Suppressor macrophage treated with lipopolysaccharide for 4 hours (primary cell): ENCODE results near the gene PAK5.
A peak's percentile ranks its signal among the peaks of the same experiment; 100 is the strongest.

ENCODE experiments used
- DNase-seq: peaks from one replicate; pipeline ENCODE4 v3.0.0-alpha.2; 2020

Gene PAK5

DNA sequence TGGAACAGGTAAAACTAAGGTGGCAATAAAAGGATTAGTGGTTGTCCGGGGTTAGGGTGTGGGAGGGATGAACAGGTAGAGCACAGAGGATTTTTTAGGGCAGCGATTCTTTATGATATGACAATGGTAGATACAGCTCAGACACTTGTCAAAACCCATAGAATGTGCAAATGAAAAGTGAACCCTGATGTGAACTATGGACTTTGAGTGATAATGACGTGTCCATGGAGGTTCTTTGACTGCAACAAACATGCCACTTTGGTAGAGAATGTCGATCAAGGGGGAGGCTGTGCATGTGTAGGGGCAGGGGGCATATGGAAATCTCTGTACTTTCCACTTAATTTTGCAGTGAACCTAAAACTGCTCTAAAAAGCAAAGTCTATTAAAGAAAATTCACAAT is 223.8 kb downstream of the PAK5 start:
- no peak for DNase-seq

DNA sequence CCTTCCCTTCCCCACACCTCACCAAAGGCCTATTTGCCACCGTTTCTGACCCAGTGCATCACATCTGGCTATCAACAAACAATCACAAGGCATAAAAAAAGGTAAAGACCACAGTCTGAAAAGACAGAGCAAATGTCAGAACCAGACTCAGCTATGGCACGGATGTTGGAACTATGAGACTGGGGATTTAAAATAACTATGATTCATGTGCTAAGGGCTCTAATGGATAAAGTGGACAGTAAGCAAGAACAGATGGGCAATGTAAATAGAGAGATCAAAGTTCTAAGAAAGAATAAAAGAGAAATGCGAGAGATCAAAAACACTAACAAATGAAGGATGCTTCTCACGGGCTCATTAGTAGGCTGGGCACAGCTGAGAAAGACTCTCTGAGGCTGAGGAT is 225.0 kb downstream of the PAK5 start:
- no peak for DNase-seq

DNA sequence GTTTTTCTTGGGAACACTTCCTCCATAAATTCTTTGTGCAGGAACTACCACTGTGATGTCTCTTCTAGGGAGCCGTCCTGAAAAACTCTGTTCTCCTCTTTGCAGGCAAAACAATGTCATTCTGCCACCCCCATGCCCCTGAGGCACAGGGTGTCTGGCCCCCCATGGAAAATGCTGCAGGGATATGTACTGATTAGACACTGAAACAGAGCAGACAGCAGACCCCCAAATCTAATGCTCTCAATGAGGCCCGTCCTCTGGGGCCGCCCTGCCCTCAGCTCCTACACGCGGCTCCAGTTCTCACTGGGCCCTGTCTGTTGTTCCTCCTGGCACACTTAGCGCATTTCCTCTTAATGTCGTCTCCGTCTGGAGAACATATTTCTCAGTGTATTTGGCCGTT is 227.0 kb downstream of the PAK5 start:
- no peak for DNase-seq

DNA sequence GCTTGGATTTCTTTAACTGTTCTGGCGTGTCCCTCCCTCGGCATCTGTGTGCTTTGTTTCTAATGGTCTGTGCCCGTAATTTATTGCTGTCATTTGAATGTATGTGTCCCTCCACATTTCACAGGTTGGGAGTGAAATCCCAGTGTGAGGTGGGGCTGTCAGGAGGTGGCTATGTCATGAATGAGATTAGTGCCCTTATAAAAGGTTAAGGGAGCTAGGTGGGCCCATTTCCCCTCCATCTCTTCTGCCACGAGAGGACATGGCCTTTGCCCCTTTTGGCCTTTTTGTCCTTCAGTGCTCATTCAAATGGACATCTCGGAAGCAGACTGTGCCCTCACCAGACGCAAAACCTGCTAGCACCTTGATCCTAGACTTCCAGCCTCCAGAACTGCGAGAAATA is 228.2 kb downstream of the PAK5 start:
- no peak for DNase-seq

DNA sequence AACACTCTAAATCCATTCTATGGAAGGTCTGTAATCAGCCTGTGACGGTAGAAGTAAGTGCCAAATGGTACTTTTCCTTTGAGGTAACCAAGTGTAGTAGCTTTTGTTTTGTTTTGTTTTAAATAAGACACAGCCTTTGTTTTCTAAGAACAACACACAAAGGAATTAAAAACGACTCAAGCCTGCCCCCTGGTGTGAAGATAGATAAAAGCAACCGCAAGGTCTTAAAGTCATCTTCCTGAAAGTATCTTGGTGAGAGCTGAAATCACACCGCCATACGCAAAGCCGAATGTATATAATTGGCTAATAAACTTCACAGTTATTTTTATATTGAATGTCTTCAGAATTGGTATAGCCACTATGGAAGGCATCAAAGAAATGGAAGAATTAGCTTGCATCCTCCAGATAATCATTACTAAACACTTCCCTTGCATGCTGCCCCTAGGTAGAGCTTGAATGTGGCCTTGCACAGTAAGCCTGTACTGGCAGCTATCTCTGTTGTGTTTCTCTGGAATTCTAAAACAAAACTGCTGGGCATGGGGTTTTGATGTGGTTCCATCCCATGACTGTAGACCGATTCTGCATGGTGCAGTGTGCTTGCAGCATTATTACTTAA is 228.9 kb downstream of the PAK5 start:
- peak; percentile 89 for DNase-seq

DNA sequence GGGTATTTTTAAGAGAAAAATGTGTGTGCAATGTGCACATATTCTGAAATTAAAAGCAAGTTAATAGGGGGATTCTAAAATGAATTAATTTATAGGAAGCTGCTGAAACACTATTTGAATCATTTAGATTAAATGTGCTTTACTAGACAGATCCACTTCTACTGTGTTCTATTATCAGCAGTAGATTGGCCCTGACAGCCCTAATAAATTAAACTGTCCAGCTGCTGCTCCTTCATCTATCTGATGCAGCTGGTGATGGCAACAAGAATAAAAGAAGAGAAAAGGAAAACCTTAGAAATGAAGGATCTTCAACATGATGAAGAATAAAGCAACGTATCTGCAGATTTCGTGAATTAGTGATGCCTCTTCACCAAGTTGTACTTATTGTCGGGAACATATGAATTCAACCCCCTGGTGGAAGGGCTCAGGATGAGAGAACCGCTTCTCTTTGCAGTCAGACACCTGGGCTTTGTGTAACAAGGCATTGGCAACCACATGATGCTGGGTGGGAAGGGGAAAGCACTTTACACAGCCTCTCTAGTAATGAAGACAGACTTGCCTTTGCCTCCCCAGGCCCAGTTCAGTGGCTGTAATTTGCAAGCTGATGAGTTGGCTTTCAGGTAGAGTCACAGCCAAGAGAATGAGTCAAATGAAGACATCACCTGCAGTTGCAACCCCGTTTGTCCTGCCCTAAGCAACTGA is 230.1 kb downstream of the PAK5 start:
- DNase-seq, result no peak

DNA sequence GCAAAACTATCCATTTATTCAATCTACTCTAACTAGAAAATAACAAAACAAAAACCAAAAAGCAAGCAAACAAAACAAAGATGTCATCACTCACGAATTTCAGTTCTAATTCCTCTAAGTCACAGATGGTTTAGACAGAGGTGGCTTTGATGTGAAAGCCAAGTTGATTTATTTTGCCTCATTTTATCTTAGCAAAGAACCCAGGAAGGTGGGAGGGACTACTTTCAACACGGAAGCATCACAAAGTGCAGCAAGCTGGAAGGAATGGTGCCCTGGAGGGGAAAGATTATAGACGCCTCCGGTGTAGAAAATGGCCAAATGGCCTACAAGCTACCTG is 236.1 kb downstream of the PAK5 start:
- DNase-seq, result no peak

DNA sequence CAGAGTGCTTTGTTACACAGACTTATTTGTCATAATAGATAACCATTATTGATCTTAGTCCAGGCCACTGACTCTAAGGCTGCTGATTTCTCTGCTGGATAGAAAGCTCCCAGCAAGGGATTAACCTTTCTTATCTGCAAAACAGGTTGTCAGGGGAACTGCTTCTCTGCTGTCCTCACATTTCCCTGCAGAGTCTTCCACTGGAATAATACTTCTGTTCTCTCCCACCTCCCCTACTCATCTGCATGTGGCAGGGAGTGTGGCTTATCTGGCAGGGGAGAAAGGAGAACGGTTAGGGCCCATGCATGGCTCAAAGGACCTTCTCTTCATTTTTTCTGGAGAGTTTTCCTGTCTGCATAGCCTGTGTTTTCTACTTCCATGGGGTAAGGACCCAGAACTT is 238.3 kb downstream of the PAK5 start:
- no peak for DNase-seq

DNA sequence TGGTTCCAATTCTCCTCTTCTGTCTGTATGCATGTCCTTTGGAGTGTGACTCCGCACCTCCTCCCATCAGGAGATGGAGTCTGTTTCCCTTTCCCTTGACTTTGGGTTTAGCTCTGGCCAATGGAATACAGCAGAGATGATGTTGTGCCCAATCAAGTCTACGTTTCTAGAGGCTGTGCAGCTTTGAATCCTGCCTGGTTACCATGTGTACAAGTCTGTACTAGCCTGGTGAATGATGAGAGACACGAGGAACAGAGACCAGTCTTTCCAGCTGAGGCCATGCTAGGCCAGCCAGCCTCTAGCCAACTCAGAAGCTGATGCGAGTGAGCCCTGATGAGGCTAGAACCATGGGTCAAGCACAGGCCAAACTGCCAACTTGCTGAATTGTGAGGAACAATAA is 241.3 kb downstream of the PAK5 start:
- no peak for DNase-seq

DNA sequence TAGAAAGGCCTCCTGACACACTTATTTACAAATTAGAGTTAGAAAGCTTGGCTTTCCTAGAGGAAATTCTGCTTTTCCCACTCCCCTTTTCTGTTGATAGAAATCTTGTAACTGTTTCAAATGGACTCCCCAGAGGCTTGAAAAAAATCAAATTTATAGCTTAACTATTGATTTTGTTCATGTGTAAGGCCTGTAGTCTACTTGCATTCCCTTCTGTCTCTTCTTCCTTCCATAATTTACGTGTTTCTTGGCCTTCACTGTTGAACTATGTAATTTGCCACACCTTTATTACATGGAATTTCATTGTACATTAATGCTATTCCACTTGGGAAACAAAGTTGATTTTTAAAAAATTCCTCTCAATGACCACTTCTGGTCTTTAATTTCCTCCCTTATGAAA is 243.1 kb downstream of the PAK5 start:
- no peak for DNase-seq

DNA sequence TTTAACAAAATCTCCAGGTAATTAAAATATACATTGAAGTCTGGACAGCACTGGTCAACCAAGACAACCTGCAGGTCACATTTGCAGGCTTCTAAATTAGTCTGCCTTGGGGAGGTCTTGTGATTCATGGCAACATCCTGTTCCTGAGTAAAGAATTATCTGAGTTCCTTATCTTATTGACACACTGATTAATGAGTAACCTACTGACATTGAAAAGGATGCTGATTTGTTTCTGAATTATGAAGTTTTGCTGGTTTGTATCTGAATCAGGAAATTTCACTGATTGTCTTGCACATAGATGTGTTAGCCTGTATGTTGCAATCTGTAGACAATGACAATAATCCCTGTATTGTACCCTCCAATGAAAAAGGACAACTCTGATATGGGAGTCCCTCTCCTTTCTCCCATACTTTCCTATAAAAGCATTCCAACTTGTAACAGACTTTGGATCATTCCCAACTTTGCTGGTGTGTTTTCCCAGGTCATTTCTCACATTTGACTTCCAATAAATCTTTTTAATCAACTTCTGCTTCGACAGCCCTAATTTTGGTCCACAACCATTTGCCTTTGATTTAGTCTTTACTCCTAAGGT is 244.5 kb downstream of the PAK5 start:
- DNase-seq, result no peak

DNA sequence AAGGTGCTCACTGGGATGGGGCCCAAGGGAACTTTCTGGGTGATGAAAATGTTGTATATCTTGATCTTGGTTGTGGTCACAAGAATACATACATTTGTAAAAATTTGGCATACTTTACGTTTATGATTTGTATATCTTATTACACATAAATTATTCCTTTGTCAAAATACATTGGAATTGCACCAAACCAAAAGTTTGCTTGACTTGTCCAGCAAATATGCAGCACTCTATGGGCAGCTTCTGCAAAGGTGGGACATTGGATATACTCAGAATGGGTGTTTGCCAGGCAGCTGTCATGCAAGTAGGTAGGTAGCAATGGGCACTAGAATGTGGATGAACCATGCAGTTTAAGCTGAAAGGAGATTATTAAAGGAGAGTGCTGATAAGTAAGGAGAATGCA is 246.5 kb downstream of the PAK5 start:
- no peak for DNase-seq

DNA sequence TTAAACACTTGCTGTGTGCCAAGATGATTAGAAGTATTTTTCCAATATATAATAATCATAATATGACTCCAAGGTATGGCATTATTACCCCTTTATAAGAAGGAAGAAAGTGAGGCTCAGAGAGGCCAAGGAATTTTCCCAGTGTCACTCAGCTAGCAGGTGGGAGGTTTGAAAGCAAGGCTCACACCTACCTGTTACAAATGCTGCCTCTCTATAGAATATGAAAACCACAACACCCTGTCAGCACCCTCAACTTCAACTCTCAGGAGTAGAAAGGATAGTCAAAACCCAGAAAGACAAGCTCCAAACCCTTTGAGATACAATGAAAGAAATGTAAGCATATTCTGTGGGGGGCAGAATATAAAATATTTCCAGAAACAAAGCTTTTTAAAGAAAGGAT is 247.8 kb downstream of the PAK5 start:
- no peak for DNase-seq

DNA sequence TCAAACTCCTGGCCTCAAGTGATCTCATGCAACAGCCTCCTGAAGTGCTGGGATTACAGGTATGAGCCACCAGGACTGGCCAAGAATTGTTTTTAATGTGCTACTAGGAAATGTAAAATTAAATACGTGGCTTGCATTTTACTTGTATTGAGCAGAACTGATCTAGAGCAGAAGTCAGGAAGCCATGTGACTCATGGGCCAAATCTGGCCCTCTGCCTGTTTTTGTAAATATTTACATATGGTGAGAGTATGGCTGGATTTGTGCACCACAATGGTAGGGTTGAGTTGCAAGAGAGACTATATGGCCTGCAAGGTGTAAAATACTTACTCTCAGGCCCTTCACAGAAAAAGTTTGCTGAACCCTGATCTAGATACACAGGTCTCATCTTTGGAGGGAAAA is 248.7 kb downstream of the PAK5 start:
- no peak for DNase-seq

DNA sequence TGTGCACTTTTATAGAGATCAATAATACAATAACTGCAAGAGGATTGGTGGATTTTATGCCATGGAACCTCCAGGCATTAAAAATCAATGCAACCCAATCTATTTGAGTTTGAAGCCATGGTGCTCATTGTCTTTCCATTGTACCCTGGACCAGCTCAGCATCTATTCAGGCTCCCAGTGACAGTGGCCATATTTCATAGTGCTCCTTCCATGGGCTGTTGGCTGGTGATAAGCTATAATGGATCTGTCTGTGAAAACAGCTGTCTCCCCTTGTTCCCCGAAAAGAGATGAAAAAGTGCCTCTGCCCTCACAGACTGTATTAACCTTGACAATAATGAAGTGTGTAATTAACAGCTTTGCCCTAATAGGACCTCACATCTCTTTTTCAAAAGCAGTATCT is 250.2 kb downstream of the PAK5 start:
- no peak for DNase-seq

DNA sequence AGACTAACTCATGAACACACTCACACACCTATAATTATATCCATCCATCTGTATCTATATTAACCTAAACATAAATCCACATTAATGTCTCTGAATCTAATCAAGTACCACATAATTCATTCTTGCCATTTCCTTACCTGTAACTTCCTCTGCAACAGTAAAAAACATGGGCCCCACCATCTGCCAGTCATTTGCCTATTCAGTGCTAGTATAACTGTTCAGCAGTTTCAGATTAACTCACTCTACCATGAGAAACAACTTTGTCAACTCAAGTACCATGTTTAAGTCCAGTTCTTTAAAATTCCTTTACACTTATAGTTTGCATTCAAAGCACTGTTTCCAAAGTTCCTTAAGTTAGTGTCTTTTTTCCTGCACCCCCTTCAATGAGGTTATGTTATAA is 255.7 kb downstream of the PAK5 start:
- no peak for DNase-seq

DNA sequence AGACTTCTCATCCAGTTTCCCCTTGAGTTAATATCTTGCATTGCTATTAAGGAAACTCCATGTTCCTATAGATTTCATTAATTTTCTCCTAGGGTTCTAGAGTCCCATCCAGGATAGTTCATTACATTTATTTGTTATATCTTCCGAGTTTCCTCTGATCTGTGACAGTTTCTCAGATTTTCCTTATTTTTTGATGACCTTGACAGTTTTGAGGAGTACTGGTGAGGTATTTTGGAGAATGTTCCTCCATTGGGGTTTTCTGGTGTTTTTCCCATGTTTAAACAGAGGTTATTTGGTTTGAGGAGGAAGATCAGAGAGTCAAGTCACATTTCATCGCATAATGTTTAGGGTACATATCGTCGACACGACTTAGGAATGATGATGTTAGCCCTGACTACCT is 256.7 kb downstream of the PAK5 start:
- DNase-seq, result no peak

DNA sequence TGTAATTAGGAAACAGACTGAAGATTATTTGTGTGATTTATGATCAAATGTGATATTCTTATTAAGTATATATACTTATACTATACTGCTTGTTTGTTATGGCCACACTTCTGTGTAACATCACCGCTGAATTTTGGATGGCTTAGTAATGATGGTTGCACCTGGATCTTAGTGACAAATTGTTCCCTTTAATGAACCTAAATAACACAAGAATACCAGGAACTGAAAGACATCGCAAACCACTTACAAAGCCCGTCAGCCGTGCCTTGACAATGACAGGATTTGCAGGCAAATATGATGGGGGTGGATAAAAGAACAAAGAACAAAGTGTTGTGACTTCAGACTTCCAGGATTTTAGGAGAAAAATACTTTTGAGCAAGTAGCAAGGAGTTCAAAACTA is 257.4 kb downstream of the PAK5 start:
- DNase-seq, result peak; percentile 3

DNA sequence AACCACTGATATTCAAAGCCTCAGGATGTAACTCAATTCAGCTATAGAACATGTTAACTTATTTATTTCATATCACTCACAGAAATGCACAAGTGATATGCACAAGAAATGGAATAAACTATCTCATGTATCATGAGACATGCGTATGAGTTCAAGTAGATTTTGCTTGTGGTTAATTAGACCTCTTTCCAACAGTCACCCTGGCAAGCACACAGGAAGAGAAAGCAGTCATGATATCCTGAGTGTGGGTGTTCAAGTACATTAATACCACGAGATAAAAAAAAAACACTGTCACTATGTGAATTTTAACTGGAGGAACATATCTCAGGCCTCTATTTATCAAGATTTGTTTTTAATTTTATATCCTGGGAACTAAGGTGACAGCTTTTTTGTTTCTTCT is 260.3 kb downstream of the PAK5 start:
- DNase-seq, result peak; percentile 45

DNA sequence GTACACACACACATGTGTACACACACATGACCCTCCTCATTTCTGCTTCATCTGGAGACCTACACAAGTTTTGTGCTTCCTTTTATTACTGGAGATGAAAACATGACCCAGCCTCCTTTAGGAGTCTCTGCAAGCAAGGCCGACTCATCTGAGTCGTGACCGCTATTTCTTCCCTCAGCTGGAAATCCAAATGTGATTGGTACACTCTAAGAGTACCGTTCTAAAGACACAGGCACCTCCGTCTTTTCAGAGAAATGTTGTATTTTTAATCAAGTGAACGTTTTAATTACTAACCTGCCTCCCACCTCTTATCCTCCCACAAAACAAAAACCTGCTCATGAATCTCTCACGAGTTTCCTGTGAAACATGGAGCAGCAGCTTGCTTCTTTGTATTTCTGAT is 261.5 kb downstream of the PAK5 start:
- no peak for DNase-seq

DNA sequence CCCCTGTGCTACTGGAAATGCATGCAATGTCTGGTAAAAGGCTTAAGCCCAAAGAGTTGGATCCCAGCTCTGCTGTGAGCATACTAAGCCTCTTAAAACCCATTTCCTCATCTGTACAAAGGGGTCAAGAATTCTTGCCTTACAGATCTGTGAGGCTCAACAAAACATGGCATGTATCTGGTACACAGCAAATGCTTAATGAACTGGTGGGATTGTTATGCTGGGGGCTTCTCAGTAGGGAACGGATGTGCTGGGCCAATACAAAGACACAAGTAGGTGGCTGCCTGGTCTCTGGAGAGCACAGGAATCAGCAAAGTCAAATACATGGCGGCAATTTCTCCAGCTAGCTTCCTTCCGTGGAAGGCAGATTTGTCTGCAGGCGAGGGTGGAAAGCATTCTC is 262.2 kb downstream of the PAK5 start:
- DNase-seq, result no peak

DNA sequence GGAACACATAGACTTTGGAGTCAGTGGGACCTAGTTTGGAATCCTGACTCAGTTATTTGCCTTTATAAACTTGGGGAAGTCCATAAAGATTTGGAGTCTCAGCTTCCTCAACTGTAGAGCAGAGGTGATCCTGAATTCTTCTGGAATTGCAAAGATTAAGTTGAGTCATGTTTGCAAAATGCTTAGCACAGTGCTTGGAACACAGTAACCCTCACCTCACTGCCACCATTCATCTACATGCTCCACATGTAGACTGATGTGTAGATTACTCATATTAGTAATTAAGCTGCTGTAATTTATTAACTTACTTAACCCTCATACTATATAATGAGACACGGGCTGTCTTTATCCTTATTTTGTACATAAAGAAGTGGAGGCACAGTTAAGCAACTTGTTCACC is 263.0 kb downstream of the PAK5 start:
- no peak for DNase-seq

DNA sequence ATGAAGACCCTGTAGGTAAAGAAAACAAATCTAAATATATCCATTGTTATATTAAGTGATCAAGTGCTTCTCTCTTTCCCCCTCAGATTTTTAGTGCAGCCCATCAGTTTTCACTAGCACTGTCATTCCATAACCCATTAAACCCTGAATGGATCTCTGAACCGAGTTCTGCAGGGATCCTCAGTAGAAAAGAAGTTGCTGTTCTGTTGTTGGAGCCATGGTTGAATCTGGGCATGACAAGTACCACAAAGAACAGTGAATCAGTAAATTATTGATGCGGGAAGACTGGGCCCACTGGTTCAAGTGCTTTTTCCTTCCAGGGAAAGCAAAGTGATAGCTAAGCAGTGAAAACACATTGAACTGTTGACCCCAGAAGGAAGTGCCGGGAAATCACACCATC is 264.1 kb downstream of the PAK5 start:
- DNase-seq, result no peak

DNA sequence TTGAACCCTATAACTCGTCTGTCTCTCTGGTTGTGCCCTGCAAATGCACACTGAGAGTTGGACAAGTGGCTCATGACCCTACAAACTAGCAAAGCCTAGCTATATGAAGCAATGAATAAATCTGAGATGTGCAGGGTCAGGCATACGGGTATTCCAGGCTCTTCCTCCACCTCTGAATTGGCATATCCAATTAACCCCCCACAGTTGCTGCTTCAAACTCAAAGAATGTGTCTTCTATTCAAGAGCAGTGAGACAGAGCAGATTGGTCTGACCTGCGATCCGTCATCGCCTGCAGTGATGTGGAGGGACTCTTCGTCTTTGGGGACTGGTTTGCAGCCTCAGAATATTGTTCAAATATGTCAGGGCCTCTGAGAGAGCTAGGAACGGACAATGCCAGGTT is 264.7 kb downstream of the PAK5 start:
- DNase-seq, result no peak
